NCI-H510A (cell line): Measurements from ENCODE around the gene SAP30L.
A peak's percentile ranks its signal among the peaks of the same experiment; 100 is the strongest.

Source experiments
- DNase-seq: peaks from one replicate; lab custom pipeline; 2025; lab: John Stamatoyannopoulos, UW

Gene SAP30L

GRCh38 chr5:154465169-154465568 is 19.4 kb downstream of the SAP30L start:
- no peak for DNase-seq

GRCh38 chr5:154466147-154466546 is 20.4 kb downstream of the SAP30L start:
- DNase-seq, result no peak

GRCh38 chr5:154466671-154467070 is 20.9 kb downstream of the SAP30L start:
- no peak for DNase-seq

- DNase-seq, result no peak
Observed at GRCh38 chr5:154467655-154468354, 22.0 kb downstream of the SAP30L start.

GRCh38 chr5:154470137-154470536 is 24.3 kb downstream of the SAP30L start:
- no peak for DNase-seq

- no peak for DNase-seq
Observed at GRCh38 chr5:154470947-154471870, 25.4 kb downstream of the SAP30L start.

- DNase-seq, result no peak
Observed at GRCh38 chr5:154472871-154473580, 27.2 kb downstream of the SAP30L start.

- no peak for DNase-seq
Observed at GRCh38 chr5:154473581-154474283, 27.9 kb downstream of the SAP30L start.

GRCh38 chr5:154474396-154475334 is 28.9 kb downstream of the SAP30L start:
- DNase-seq, result no peak

- DNase-seq, result no peak
Observed at GRCh38 chr5:154475591-154476353, 30.0 kb downstream of the SAP30L start.

- no peak for DNase-seq
Observed at GRCh38 chr5:154476354-154477205, 30.8 kb downstream of the SAP30L start.

- DNase-seq, result no peak
Observed at GRCh38 chr5:154477382-154478223, 31.8 kb downstream of the SAP30L start.

GRCh38 chr5:154478224-154478565 is 32.4 kb downstream of the SAP30L start, which contains the start of gene HAND1:
TSS of gene HAND1 (minus strand) at chr5:154478227. CDS start at chr5:154478008, 219 bp downstream.
- DNase-seq, result peak; percentile 33

- DNase-seq, result no peak
Observed at GRCh38 chr5:154478752-154479159, 33.0 kb downstream of the SAP30L start.

GRCh38 chr5:154479160-154479943 is 33.6 kb downstream of the SAP30L start:
- no peak for DNase-seq

GRCh38 chr5:154479944-154480750 is 34.4 kb downstream of the SAP30L start:
- no peak for DNase-seq
